NT2/D1 (cell line): ENCODE data around the gene HOXD10.

Experiments used
- SUZ12 ChIP-seq: IDR thresholded peaks from 2 replicates; pipeline ENCODE4 v1.6.1; 2011; ENCODE audit not compliant: insufficient read length, insufficient read depth; ENCODE audit errors: extremely low read depth
- YY1 ChIP-seq: IDR thresholded peaks from 2 replicates; pipeline ENCODE4 v1.6.1; 2011; ENCODE audit not compliant: insufficient read length, insufficient read depth
- ZNF274 ChIP-seq: IDR thresholded peaks from 2 replicates; pipeline ENCODE4 v1.6.1; 2011; ENCODE audit warnings: mild to moderate bottlenecking, low read depth, low read length

DNA sequence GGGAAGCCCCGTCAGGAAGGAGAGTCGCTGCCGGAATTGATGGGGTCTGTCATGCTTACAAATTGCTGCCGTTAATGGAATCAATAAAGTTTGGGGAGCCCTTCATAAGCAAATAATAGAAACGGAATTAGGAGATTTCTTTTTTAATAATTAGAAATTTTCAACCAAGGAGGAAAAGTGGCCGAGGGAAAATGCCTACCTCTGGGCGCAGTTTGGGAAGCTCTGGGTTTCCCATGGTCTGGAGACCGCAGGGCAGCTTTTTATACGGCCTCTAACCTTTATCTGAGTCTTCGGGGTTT, 34.1 kb upstream of the HOXD10 start:
- TF ChIP-seq YY1, result no peak
- TF ChIP-seq ZNF274, result no peak
- no peak for TF ChIP-seq SUZ12
